Right lobe of liver (tissue), 6 donors: ENCODE data around the gene SYT6. TPM values are rescaled to one million over a fixed set of nuclear protein-coding genes. Genes with fewer than 3 reads are reported as not detected.

Experiments
- ATAC-seq, 4 donors: fragments of 200-7000 bp; cut with Tn5 transposase; one replicate each; pipeline ENCODE4 v1.9.1; 2020; ENCODE audit warnings: mild to moderate bottlenecking in 4 of 4, moderate library complexity in 4 of 4
- DNase-seq, 3 donors: peaks; one replicate each; pipeline ENCODE4 v3.0.0-alpha.2; 2020
- H3K27ac ChIP-seq, 3 donors: fragments of 200-600 bp; one replicate each; pipeline ENCODE4 v1.8.0; 2022
- H3K27me3 ChIP-seq, 2 donors: fragments of 200-600 bp; one replicate each; pipeline ENCODE4 v1.8.0; 2022
- H3K36me3 ChIP-seq, 4 donors: fragments of 200-600 bp; sonication (generic) in 1 of 4; one replicate each; pipeline versions ENCODE4 v1.5.1 to v1.8.0; 2017 to 2022; ENCODE audit warnings: control low read depth in 1 of 4
- H3K4me1 ChIP-seq, 4 donors: fragments of 200-600 bp; sonication (generic) in 1 of 4; one replicate each; pipeline versions ENCODE4 v1.5.1 to v1.8.0; 2017 to 2022; ENCODE audit warnings: control low read depth in 1 of 4
- H3K4me3 ChIP-seq, 3 donors: fragments of 200-600 bp; one replicate each; pipeline ENCODE4 v1.8.0; 2022
- H3K9me3 ChIP-seq, 4 donors: fragments of 200-600 bp; sonication (generic) in 1 of 4; one replicate each; pipeline versions ENCODE4 v1.5.1 to v1.8.0; 2017 to 2022; ENCODE audit warnings: control low read depth in 1 of 4
- CTCF ChIP-seq, 4 donors: fragments of 200-600 bp in 3 of 4; fragments of 450-650 bp in 1 of 4; IDR thresholded peaks; one replicate each; pipeline versions ENCODE4 v1.5.1 to v1.8.0; 2016 to 2022; ENCODE audit warnings: antibody characterized with exemption in 4 of 4, mild to moderate bottlenecking in 2 of 4
- POLR2A ChIP-seq: fragments of 450-650 bp; IDR thresholded peaks from one replicate; pipeline ENCODE4 v1.6.1; 2017; ENCODE audit warnings: antibody characterized with exemption, mild to moderate bottlenecking
- WGBS: methylation state at CpG from one replicate; pipeline ENCODE4 v1.1.6; 2018; ENCODE audit warnings: low coverage, low lambda C conversion rate; ENCODE audit not compliant: insufficient coverage; ENCODE audit errors: missing lambda C conversion rate; 5-methylcytosine and 5-hydroxymethylcytosine counted together
- intact Hi-C, 2 donors: fragments of 100-400 bp; cut with DNase I; formaldehyde crosslinking; loops; one replicate each; pipeline versions ENCODE4 v1.11.2 to v1.14.1; 2022
- total RNA-seq, 6 experiments: library from RNA; depleted of rRNA in 2 of 6; stranded (reverse); fragments of >200 nt in 2 of 6; fragmentation: NEBNext Ultra II Directional in 3 of 6; extraction: Animal tissue kit (Norgen Biotek cat#: 25700) in 3 of 6; gene quantifications; one replicate each; pipeline versions ENCODE4 v1.1.0 to v1.2.4, GENCODE V29; 2016 to 2023
- donor health status: DM: no; HTN: yes; CAD: no.
- donor health status: DM: no; HTN: no; CAD: no.
- donor health status: DM: no; HTN: no; CAD: no.
- donor health status: DM: no; HTN: yes; CAD: no.
- donor health status: DM: no; HTN: yes; CAD: no.

The SYT6 gene
- total RNA-seq, 6 experiments from 2014 or later: not detected

- DNase-seq (no peak), ATAC-seq (no peak)
- H3K27me3 ChIP-seq: peaks cover 7 to 32% of the 10 kb centered on the region in 2 donors
Measured at GRCh38 chr1:114156538-114157274, 3.0 kb upstream of the SYT6 start.

GRCh38 chr1:114155706-114156105 is 2.0 kb upstream of the SYT6 start:
- DNase-seq: no peak
- intact Hi-C loops: no loop called here
- Histone ChIP-seq H3K27me3 (peaks cover 7 to 36% of the 10 kb centered on the region in 2 donors), H3K9me3 (no peaks in the 10 kb centered on the region), H3K27ac (no peak overlapping the region), H3K4me1 (peaks cover 0 to 11% (median 5%) of the 10 kb centered on the region in 4 donors), H3K4me3 (no peak overlapping the region), H3K36me3 (no peaks in the 10 kb centered on the region)
- no peak for ATAC-seq
- 53% methylated on average over 7 of the region's 8 CpGs for WGBS
- no peak for TF ChIP-seq CTCF (IDR thresholded peaks at IDR 0.05)
- no peak for TF ChIP-seq POLR2A

More at GRCh38 chr1:114156538-114157274, 3.0 kb upstream of the SYT6 start:
- intact Hi-C loops: no loop called here
- 27% methylated on average over 5 of the region's 5 CpGs for WGBS
- TF ChIP-seq CTCF (IDR thresholded peaks at IDR 0.05): no peak
- TF ChIP-seq POLR2A: no peak
- H3K4me3 ChIP-seq: no peak overlapping the region
- no peaks in the 10 kb centered on the region for H3K9me3 ChIP-seq
- no peak overlapping the region for H3K27ac ChIP-seq
- no peaks in the 10 kb centered on the region for H3K36me3 ChIP-seq
- peaks cover 0 to 11% (median 5%) of the 10 kb centered on the region in 4 donors for H3K4me1 ChIP-seq

GRCh38 chr1:114154963-114155322 is 1.3 kb upstream of the SYT6 start:
- ATAC-seq (no peak), DNase-seq (no peak)
- H3K9me3 ChIP-seq: no peaks in the 10 kb centered on the region
- intact Hi-C loops: no loop called here
- peaks cover 7 to 36% of the 10 kb centered on the region in 2 donors for H3K27me3 ChIP-seq
- no peak overlapping the region for H3K27ac ChIP-seq
- no peak overlapping the region for H3K4me3 ChIP-seq
- no peaks in the 10 kb centered on the region for H3K36me3 ChIP-seq
- H3K4me1 ChIP-seq: peaks cover 0 to 11% (median 5%) of the 10 kb centered on the region in 4 donors
- TF ChIP-seq CTCF (IDR thresholded peaks at IDR 0.05) (no peak), POLR2A (no peak)
- WGBS: 4% methylated on average over 7 of the region's 19 CpGs

GRCh38 chr1:114154146-114154962 is 685 bp upstream of the SYT6 start:
- DNase-seq: no peak
- H3K36me3 ChIP-seq: no peaks in the 10 kb centered on the region
- intact Hi-C loops: no loop called here
- 7% methylated on average over 26 of the region's 41 CpGs for WGBS
- no peak for TF ChIP-seq POLR2A
- TF ChIP-seq CTCF (IDR thresholded peaks at IDR 0.05): no peak
- peaks cover 0 to 11% (median 5%) of the 10 kb centered on the region in 4 donors for H3K4me1 ChIP-seq
- H3K27ac ChIP-seq: no peak overlapping the region
- ATAC-seq: no peak
- peaks cover 7 to 36% of the 10 kb centered on the region in 2 donors for H3K27me3 ChIP-seq
- no peak overlapping the region for H3K4me3 ChIP-seq
- H3K9me3 ChIP-seq: no peaks in the 10 kb centered on the region
